ENCODE results near the gene ADCY4. TPM values are rescaled to one million over a fixed set of nuclear protein-coding genes. Genes with fewer than 3 reads are reported as not detected.

The ADCY4 gene
- total and polyA plus RNA-seq, 2 donors (not counting 1 experiment from before 2014, with no cell fraction given): 2.3 to 7.8 TPM

GRCh38 chr14:24299255-24300191, 35.3 kb downstream of the ADCY4 start, which contains the start of the genes DHRS1 and NOP9:
TSS of gene DHRS1 (minus strand) at chr14:24299780. CDS start at chr14:24299106, 674 bp downstream.
TSS of gene NOP9 (plus strand) at chr14:24299850. CDS start at chr14:24299955, 105 bp downstream.
- H3K27ac ChIP-seq (ENCODE audit: low read length in 2 of 2): peak within 1 kb of the TSS; percentile 79 to 83
- H3K27me3 ChIP-seq (replicated peaks in 1 of 4; ENCODE audit: control extremely low read depth in 1 of 4, control insufficient read depth in 3 of 4, insufficient read depth in 4 of 4, low read length in 3 of 4): no peaks in the 10 kb centered on the region
- peak within 1 kb of the TSS; percentile 93 for H3K4me2 ChIP-seq (replicated peaks; ENCODE audit: low read depth, low read length, poor library complexity, severe bottlenecking)
- peaks cover 30 to 41% of the 10 kb centered on the region in 2 donors for H3K4me1 ChIP-seq (ENCODE audit: control insufficient read depth in 2 of 2, insufficient read depth in 2 of 2, low read length in 2 of 2)
- H3K9me3 ChIP-seq (ENCODE audit: control extremely low read depth in 1 of 3, control insufficient read depth in 2 of 3, insufficient read depth in 1 of 3, low read length in 2 of 3): no peaks in the 10 kb centered on the region
- CTCF ChIA-PET: interaction anchor here (0.7 to 10.9 kb wide), 18 partner anchors 9 to 291 kb away, joined by 3 to 254 read pairs (median 4); partner anchors contain the start of genes CHMP4A, CIDEB, IPO4 and KHNYN
- ATAC-seq (ENCODE audit: low read depth): peak; percentile 86
- DNase-seq: peak; percentile 95
- TF ChIP-seq CTCF (IDR thresholded peaks at IDR 0.05): no peak
- no peak for TF ChIP-seq EZH2 (IDR thresholded peaks at IDR 0.05; ENCODE audit: borderline replicate concordance, insufficient read depth, low read depth, low read length, poor library complexity, severe bottlenecking)
- Mint-ChIP-seq H3K4me1 (peaks cover 48% of the 10 kb centered on the region), H3K9me3 (ENCODE audit: insufficient read depth) (no peaks in the 10 kb centered on the region), H3K27ac (peak within 1 kb of the TSS; percentile 98), H3K27me3 (no peaks in the 10 kb centered on the region), H3K4me3 (peak within 1 kb of the TSS; percentile 96)
- POLR2A ChIA-PET: interaction anchor here (0.6 to 4.1 kb wide), 10 partner anchors 9 to 193 kb away, joined by 3 to 47 read pairs (median 4); partner anchors contain the start of genes CBLN3, CIDEB, IRF9 and KHNYN
- intact Hi-C loops (cut with micrococcal nuclease): loop anchor here (1.0 to 5.0 kb wide), 5 partner anchors 9 to 138 kb away; partner anchors contain the start of genes CHMP4A, GMPR2, IRF9 and NEDD8
- WGBS (ENCODE audit: insufficient coverage): 1% methylated on average over 75 of the region's 75 CpGs
- H3K4me3 ChIP-seq (ENCODE audit: control extremely low read depth in 1 of 5, extremely low read depth in 1 of 5, insufficient read depth in 1 of 5, low read depth in 2 of 5, low read length in 4 of 5): peak within 1 kb of the TSS; percentile 58 to 93 (median 77)
- H3K79me2 ChIP-seq (ENCODE audit: control insufficient read depth, insufficient read depth, low read length): peaks cover 55% of the 10 kb centered on the region
- peaks cover 6% of the 10 kb centered on the region for H4K20me1 ChIP-seq (ENCODE audit: control insufficient read depth, insufficient read depth, low read length, poor library complexity, severe bottlenecking)
- peak within 1 kb of the TSS; percentile 91 for H2AFZ ChIP-seq (ENCODE audit: insufficient read depth, low read depth, low read length, poor library complexity, severe bottlenecking)
- peaks cover 4 to 48% of the 10 kb centered on the region in 2 experiments for H3K36me3 ChIP-seq (replicated peaks in 1 of 2; ENCODE audit: control extremely low read depth in 1 of 2, control insufficient read depth in 1 of 2, extremely low read depth in 1 of 2, insufficient read depth in 2 of 2, low read length in 1 of 2)
- H3K9ac ChIP-seq (ENCODE audit: low read length): peak within 1 kb of the TSS; percentile 90

All from B cell (primary cell).